ENCODE results near the gene FASTK. TPM values are rescaled to one million over a fixed set of nuclear protein-coding genes. Genes with fewer than 3 reads are reported as not detected.

FASTK gene
- total and polyA plus RNA-seq, 4 donors, result 45.6 to 216 (median 57.5) TPM

DNA sequence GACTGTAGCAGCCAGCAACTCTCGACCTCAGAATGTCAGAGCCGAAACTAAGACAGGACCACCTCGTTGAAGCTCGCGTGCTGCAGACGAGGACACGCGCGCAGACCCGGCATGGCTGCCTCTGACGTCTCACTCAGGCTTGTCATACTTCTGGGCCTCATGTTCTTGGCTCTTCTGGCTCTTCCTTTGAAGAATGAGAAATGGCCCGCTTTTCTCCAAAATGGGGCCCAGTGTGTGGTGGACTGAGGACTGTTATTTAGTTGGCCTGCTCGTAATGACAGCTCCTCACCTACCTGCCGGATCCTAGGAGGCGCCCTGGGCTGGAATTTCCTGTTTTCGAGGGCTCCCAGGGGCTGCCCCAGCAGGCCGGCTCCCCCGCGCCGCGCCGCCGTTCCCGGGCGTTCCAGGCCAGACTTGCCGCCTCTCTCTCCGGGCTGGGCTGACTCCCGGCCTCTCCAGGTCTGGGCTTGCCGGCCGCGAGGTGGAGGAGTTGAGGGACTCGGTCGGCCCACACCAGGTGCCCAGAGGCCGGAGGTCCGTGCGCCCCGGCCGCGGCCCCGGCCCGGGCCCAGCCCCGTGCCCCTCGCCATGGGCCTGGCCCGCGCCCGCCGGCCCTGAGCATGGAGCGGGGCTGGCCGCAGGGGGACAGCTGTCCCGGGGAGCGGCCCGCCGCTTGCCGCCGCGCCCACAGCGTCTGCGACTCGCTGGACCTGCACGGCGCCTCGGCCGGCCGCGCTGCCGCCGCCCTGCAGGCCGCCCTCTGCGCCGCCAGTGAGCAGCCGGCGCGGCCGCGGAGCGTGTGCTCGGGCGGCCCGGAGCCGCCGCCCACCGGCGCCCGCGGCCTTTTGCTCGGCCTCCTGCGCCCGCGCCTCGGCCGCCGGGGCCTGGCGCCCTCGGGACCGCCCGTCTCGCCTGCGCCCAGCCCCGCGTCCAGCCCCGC is 33.8 kb upstream of the FASTK start:
- Histone ChIP-seq H3K4me3 (ENCODE audit: low read length in 2 of 2) (peak overlapping the region; percentile 17 to 35), H3K27me3 (ENCODE audit: control insufficient read depth in 1 of 2, insufficient read depth in 2 of 2, low read length in 1 of 2) (no peaks in the 10 kb centered on the region), H3K36me3 (ENCODE audit: control insufficient read depth in 1 of 2, insufficient read depth in 2 of 2, low read length in 1 of 2) (peaks cover 0 to 2% of the 10 kb centered on the region in 2 donors), H3K9me3 (ENCODE audit: control insufficient read depth, low read length) (no peaks in the 10 kb centered on the region), H3K27ac (ENCODE audit: low read depth in 1 of 2, low read length in 2 of 2) (no peak overlapping the region), H3K4me1 (ENCODE audit: control insufficient read depth in 1 of 2, insufficient read depth in 2 of 2, low read length in 2 of 2) (no peaks in the 10 kb centered on the region)
- DNase-seq (no peak), ATAC-seq (ENCODE audit: low FRiP score) (no peak)
- intact Hi-C loops (cut with DNase I), result loop anchor here (5.0 kb wide), 3 partner anchors 87 to 217 kb away; partner anchors contain the start of gene ABCB8 (in 2 of the 2)
- 30 to 53% methylated on average over 55 to 101 of the region's 101 CpGs for WGBS, 2 donors

DNA sequence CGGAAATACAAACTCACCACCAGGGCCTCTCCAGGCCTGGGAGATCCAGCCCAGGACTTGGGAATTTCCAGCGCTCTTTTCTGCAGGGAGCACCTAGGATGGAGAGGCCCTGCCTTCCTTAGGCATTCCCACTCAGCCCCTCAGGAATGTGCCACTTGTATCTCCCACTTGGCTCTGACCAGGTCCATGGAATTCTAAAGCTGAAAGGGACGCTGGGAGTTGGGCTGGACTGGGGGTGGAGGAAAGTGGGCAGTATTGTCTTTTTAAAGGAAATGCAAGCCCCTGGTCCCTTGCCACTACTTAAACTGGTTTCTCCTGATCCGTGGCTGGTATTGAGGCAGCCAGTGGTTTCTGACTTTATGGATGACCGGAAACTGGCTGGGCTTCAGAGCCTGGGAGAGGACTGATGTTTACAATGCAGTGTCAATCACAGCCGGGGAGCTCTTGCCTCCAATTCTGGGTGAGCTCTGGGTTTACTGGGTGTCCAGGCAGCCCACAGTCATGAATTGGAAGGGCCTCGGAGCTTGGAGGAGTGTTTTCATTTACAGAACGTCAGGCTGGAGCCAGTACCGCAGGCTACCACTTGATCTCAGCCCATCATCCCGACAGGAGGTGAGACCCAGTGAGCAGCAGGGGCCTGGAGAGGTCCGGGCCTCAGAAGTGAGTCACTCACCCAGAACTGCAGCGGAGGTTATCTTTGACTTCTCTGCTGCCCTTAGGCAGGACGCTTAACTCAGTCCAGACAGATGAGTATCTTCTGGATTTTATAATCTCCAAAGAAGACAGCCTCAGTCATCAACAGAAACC is 32.9 kb upstream of the FASTK start:
- ATAC-seq (ENCODE audit: low FRiP score) (no peak), DNase-seq (no peak)
- H3K27me3 ChIP-seq (ENCODE audit: control insufficient read depth in 1 of 2, insufficient read depth in 2 of 2, low read length in 1 of 2), result no peaks in the 10 kb centered on the region
- H3K36me3 ChIP-seq (ENCODE audit: control insufficient read depth in 1 of 2, insufficient read depth in 2 of 2, low read length in 1 of 2), result peaks cover 0 to 2% of the 10 kb centered on the region in 2 donors
- H3K4me1 ChIP-seq (ENCODE audit: control insufficient read depth in 1 of 2, insufficient read depth in 2 of 2, low read length in 2 of 2), result no peaks in the 10 kb centered on the region
- intact Hi-C loops (cut with DNase I), result loop anchor here (5.0 kb wide), 3 partner anchors 86 to 216 kb away; partner anchors contain the start of gene ABCB8 (in 2 of the 2)
- H3K4me3 ChIP-seq (ENCODE audit: low read length in 2 of 2), result no peak overlapping the region
- H3K9me3 ChIP-seq (ENCODE audit: control insufficient read depth, low read length), result no peaks in the 10 kb centered on the region
- H3K27ac ChIP-seq (ENCODE audit: low read depth in 1 of 2, low read length in 2 of 2), result no peak overlapping the region
- 91 to 92% methylated on average over 13 of the region's 13 CpGs for WGBS, 2 donors

DNA sequence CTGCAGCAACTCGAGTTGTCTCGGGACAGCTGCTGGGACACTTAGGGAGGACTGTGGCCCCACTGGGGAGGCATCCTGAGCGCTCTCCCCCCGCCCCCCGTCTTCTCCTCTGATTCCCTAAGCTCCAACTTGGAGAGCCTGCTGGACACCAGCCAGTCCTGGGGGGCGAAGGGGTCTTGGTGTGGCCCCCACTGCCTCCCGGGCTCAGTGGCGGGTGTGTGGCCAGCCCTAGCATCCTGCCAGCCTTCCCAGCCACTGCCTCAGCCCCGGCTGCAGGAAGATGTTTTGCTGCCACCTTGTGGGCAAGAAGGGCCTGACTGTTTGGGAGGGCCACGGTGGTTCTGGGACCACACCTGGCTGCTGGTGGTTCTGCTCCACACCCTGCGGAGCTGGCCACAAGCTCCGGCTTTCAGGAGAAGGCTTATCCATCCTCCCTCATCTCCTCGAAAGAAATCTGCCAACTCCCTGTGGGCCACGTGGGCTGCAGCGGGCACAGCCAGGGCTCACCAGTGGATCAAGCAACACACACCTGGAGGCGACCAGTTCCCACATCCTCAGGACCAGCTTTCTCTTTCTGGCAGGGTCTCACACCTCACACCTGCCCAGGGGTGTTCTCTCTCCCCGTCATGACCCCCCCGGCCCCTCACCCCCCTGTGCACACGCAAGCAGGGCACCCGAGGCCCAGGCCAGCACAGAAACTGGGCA is 30.5 kb upstream of the FASTK start:
- intact Hi-C loops (cut with DNase I), result loop anchor here (2.0 to 5.0 kb wide), 4 partner anchors 24 to 214 kb away; partner anchors contain the start of genes ABCB8 (in 2 of the 2) and AGAP3 (in 1 of the 2)
- Histone ChIP-seq H3K27ac (ENCODE audit: low read depth in 1 of 2, low read length in 2 of 2) (no peak overlapping the region), H3K4me3 (ENCODE audit: low read length in 2 of 2) (no peak overlapping the region), H3K4me1 (ENCODE audit: control insufficient read depth in 1 of 2, insufficient read depth in 2 of 2, low read length in 2 of 2) (no peaks in the 10 kb centered on the region), H3K9me3 (ENCODE audit: control insufficient read depth, low read length) (no peaks in the 10 kb centered on the region), H3K36me3 (ENCODE audit: control insufficient read depth in 1 of 2, insufficient read depth in 2 of 2, low read length in 1 of 2) (no peaks in the 10 kb centered on the region), H3K27me3 (ENCODE audit: control insufficient read depth in 1 of 2, insufficient read depth in 2 of 2, low read length in 1 of 2) (no peaks in the 10 kb centered on the region)
- ATAC-seq (ENCODE audit: low FRiP score) (peak; percentile 83), DNase-seq (peak; percentile 83 to 93)
- WGBS, 2 donors, result 33 to 39% methylated on average over 15 to 20 of the region's 20 CpGs

DNA sequence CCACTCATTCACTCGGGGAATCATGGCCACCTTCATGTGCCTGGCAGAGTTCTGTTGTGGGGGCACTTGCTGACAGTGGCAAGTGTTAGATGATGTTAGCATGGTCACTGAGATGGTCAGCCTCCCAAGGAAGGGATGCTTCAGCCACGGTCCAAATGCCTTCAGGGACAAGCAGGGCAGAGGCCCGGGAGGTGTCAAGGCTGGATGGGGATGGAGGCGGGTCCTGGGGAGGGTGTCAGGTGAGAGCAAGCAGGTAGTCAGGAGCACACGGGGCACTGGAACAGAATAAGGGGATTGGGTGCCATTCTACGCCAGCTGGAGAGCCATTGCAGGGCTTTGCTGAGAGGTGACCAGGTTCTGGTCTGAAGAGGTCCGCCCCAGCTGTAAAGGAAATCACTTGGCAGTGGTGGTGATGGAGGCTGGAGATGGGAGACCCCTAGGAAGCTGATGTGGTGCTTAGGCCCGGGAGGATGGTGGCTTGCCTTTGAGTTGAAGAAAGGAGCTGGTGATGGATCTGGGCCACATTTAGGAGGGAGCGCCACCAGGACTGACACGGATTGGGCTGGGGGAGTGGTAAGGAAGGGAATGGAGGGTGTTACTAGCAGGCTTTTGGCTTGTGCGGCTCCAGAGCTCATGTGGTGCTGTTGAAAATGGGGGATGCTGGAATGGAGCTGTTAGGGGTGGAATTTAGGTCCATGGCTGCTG is 29.8 kb upstream of the FASTK start:
- H3K9me3 ChIP-seq (ENCODE audit: control insufficient read depth, low read length), result no peaks in the 10 kb centered on the region
- H3K4me1 ChIP-seq (ENCODE audit: control insufficient read depth in 1 of 2, insufficient read depth in 2 of 2, low read length in 2 of 2), result no peaks in the 10 kb centered on the region
- no peak overlapping the region for H3K4me3 ChIP-seq (ENCODE audit: low read length in 2 of 2)
- no peaks in the 10 kb centered on the region for H3K27me3 ChIP-seq (ENCODE audit: control insufficient read depth in 1 of 2, insufficient read depth in 2 of 2, low read length in 1 of 2)
- 75 to 78% methylated on average over 11 of the region's 11 CpGs for WGBS, 2 donors
- H3K36me3 ChIP-seq (ENCODE audit: control insufficient read depth in 1 of 2, insufficient read depth in 2 of 2, low read length in 1 of 2), result no peaks in the 10 kb centered on the region
- ATAC-seq (ENCODE audit: low FRiP score), result no peak
- no peak for DNase-seq
- intact Hi-C loops (cut with DNase I), result loop anchor here (2.0 to 5.0 kb wide), 4 partner anchors 24 to 213 kb away; partner anchors contain the start of genes ABCB8 (in 2 of the 2) and AGAP3 (in 1 of the 2)
- H3K27ac ChIP-seq (ENCODE audit: low read depth in 1 of 2, low read length in 2 of 2), result no peak overlapping the region

DNA sequence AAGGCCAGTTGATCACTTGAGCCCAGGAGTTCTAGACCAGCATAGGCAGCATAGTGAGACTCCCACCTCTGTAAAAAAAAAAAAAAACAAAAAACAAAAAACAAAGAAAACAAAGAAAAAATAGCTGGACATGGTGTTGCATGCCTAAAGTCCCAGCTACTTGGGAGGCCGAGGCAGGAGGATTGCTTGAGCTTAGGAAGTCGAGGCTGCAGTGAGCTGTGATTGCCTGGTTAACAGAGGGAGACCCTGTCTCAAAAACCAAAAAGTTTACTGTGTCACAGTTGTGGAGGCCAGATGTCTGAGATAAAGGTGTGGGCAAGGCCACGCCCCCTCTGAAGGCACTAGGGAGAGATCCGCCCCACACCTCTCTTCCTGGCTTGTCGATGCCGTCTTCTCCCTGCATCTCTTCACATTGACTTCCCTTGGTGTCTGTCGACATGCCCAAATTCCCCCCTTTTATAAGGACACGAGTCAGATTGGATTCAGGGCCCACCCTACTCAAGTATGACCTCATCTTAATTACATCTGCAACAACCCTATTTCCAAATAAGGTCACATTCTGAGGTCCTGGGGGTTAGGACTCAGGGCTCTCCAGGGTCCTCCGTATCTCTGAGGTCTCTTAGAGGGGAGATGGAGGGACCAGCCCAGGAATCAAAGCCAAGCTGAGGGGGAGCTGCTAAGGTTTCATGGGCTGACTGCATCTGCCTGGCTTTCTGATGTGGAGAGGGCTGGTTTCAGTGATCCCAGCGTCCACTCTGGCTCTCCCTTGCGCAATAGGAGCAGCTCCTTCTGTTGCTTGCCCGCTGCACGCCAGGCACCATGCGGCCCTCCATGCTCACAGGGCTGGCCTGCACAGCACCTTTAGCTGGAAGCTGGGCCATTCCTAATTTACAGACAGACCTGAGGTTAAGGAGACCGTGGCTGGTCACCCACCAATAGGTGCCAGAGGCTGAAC is 28.8 kb upstream of the FASTK start:
- H3K4me3 ChIP-seq (ENCODE audit: low read length in 2 of 2), result no peak overlapping the region
- H3K27ac ChIP-seq (ENCODE audit: low read depth in 1 of 2, low read length in 2 of 2), result no peak overlapping the region
- WGBS, 2 donors, result 74 to 76% methylated on average over 15 of the region's 15 CpGs
- ATAC-seq (ENCODE audit: low FRiP score) (no peak), DNase-seq (no peak)
- H3K36me3 ChIP-seq (ENCODE audit: control insufficient read depth in 1 of 2, insufficient read depth in 2 of 2, low read length in 1 of 2), result no peaks in the 10 kb centered on the region
- no peaks in the 10 kb centered on the region for H3K27me3 ChIP-seq (ENCODE audit: control insufficient read depth in 1 of 2, insufficient read depth in 2 of 2, low read length in 1 of 2)
- intact Hi-C loops (cut with DNase I), result loop anchor here (2.0 to 5.0 kb wide), 5 partner anchors 19 to 212 kb away; partner anchors contain the start of genes ABCB8 (in 2 of the 2) and AGAP3 (in 1 of the 2)
- no peaks in the 10 kb centered on the region for H3K9me3 ChIP-seq (ENCODE audit: control insufficient read depth, low read length)
- H3K4me1 ChIP-seq (ENCODE audit: control insufficient read depth in 1 of 2, insufficient read depth in 2 of 2, low read length in 2 of 2), result no peaks in the 10 kb centered on the region

DNA sequence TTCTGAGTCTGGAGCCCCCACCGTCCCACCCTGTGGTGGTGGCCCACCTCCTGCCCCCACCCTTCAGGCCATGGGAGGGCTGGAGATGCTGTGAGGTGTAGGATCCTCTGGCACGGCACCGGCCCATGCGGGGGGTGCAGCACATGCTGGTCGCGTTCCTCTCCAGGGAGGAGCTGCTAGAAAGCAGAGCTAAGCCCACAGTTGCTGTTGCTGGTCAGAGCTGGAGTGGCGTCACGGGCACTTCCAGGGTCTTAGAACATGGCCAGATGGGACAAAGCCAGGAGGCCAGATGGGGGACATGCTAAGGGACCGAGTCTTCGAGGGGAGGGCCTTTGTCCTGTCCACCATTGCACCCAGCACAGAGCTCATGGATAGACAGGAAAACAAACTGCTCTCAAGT is 27.3 kb upstream of the FASTK start:
- Histone ChIP-seq H3K4me1 (ENCODE audit: control insufficient read depth in 1 of 2, insufficient read depth in 2 of 2, low read length in 2 of 2) (no peaks in the 10 kb centered on the region), H3K27me3 (ENCODE audit: control insufficient read depth in 1 of 2, insufficient read depth in 2 of 2, low read length in 1 of 2) (no peaks in the 10 kb centered on the region), H3K36me3 (ENCODE audit: control insufficient read depth in 1 of 2, insufficient read depth in 2 of 2, low read length in 1 of 2) (no peaks in the 10 kb centered on the region), H3K27ac (ENCODE audit: low read depth in 1 of 2, low read length in 2 of 2) (no peak overlapping the region), H3K9me3 (ENCODE audit: control insufficient read depth, low read length) (no peaks in the 10 kb centered on the region), H3K4me3 (ENCODE audit: low read length in 2 of 2) (no peak overlapping the region)
- no peak for ATAC-seq (ENCODE audit: low FRiP score)
- 89 to 90% methylated on average over 10 of the region's 10 CpGs for WGBS, 2 donors
- DNase-seq, result no peak
- intact Hi-C loops (cut with DNase I), result loop anchor here in 1 of 2 donors (2.0 kb wide), 1 partner anchor 17 kb away; no protein-coding TSS in a partner anchor
